CD4-positive, alpha-beta T cell treated with Interleukin-4 for 4 hours (primary cell): ENCODE results near the gene PLCB1.
"Not testable (repeated sequence)": the region's sequence is repeated elsewhere in the genome, so short reads cannot be mapped to it uniquely, and the experiment has no call there.

Experiments
- DNase-seq: peaks from one replicate; pipeline ENCODE4 v3.0.0-alpha.2; 2020

PLCB1 gene

GRCh38 chr20:8344106-8344505 lies 212.0 kb downstream of the PLCB1 start:
- no peak for DNase-seq

- no peak for DNase-seq
These were observed 212.6 kb downstream of the PLCB1 start for GRCh38 chr20:8344631-8345030.

- no peak for DNase-seq
These were observed 214.7 kb downstream of the PLCB1 start for GRCh38 chr20:8346700-8347270.

- DNase-seq, result not testable (repeated sequence)
These were observed 218.2 kb downstream of the PLCB1 start for GRCh38 chr20:8350225-8350624.

- no peak for DNase-seq
These were observed 220.4 kb downstream of the PLCB1 start for GRCh38 chr20:8352486-8352885.

GRCh38 chr20:8353512-8353911 lies 221.4 kb downstream of the PLCB1 start:
- no peak for DNase-seq

- DNase-seq, result no peak
These were observed 223.4 kb downstream of the PLCB1 start for GRCh38 chr20:8355453-8355852.

GRCh38 chr20:8356806-8357205 lies 224.7 kb downstream of the PLCB1 start:
- no peak for DNase-seq

- no peak for DNase-seq
These were observed 225.6 kb downstream of the PLCB1 start for GRCh38 chr20:8357703-8358102.

- DNase-seq, result no peak
These were observed 228.0 kb downstream of the PLCB1 start for GRCh38 chr20:8360035-8360434.

- DNase-seq, result no peak
These were observed 229.1 kb downstream of the PLCB1 start for GRCh38 chr20:8361006-8361652.

- no peak for DNase-seq
These were observed 229.7 kb downstream of the PLCB1 start for GRCh38 chr20:8361779-8362178.

GRCh38 chr20:8362457-8362856 lies 230.4 kb downstream of the PLCB1 start:
- DNase-seq, result no peak

GRCh38 chr20:8363970-8364733 lies 232.1 kb downstream of the PLCB1 start:
- no peak for DNase-seq

- no peak for DNase-seq
These were observed 232.6 kb downstream of the PLCB1 start for GRCh38 chr20:8364734-8365078.

GRCh38 chr20:8365634-8366033 lies 233.6 kb downstream of the PLCB1 start:
- no peak for DNase-seq

GRCh38 chr20:8366303-8366923 lies 234.3 kb downstream of the PLCB1 start:
- DNase-seq, result no peak

GRCh38 chr20:8367689-8368088 lies 235.6 kb downstream of the PLCB1 start:
- no peak for DNase-seq

- no peak for DNase-seq
These were observed 236.6 kb downstream of the PLCB1 start for GRCh38 chr20:8368670-8369069.

- no peak for DNase-seq
These were observed 237.2 kb downstream of the PLCB1 start for GRCh38 chr20:8369311-8369710.

GRCh38 chr20:8370774-8371173 lies 238.7 kb downstream of the PLCB1 start:
- DNase-seq, result no peak

- no peak for DNase-seq
These were observed 240.8 kb downstream of the PLCB1 start for GRCh38 chr20:8372824-8373380.

- no peak for DNase-seq
These were observed 241.5 kb downstream of the PLCB1 start for GRCh38 chr20:8373579-8373978.

- no peak for DNase-seq
These were observed 243.8 kb downstream of the PLCB1 start for GRCh38 chr20:8375898-8376297.
